DMS153 treated with DMSO at 0.1 percent for 48 hours (cell line): ENCODE measurements around the gene FRMD1.
A peak's percentile ranks its signal among the peaks of the same experiment; 100 is the strongest.

Experiments
- DNase-seq: peaks from one replicate; lab custom pipeline; 2025; ENCODE audit not compliant: unreplicated experiment; lab: John Stamatoyannopoulos, UW

The FRMD1 gene

DNA sequence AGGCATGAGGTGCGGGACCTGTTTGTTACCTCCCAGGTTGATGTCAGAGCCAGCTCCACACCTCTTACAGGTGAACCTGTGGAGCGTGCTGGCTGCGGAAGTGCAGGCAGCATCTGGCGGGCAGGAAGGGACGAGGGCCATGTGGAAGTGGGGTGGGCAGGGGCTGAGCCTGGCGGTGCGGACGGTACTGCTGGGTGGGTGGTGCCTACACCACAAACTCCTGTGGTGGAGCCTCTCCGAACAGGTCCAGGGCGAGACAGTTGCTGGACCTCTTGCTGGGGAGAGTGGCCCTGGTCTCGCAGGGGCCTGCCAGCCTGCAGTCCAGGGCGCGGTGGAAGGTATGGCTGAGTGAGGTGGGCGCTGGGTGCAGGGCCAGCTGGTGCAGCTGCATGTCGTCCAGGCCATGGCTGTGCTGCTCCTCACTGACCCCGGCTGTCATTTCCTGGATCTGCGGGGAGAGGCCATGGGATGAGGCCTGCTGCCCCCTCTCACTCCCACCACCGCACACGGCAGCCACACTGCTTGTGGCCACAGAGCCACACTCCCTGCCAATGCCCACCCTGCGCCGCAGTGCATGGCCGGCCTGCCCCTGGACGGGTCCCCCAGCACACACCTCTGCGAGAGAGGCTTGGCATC is 22.0 kb downstream of the FRMD1 start:
- DNase-seq, result no peak

DNA sequence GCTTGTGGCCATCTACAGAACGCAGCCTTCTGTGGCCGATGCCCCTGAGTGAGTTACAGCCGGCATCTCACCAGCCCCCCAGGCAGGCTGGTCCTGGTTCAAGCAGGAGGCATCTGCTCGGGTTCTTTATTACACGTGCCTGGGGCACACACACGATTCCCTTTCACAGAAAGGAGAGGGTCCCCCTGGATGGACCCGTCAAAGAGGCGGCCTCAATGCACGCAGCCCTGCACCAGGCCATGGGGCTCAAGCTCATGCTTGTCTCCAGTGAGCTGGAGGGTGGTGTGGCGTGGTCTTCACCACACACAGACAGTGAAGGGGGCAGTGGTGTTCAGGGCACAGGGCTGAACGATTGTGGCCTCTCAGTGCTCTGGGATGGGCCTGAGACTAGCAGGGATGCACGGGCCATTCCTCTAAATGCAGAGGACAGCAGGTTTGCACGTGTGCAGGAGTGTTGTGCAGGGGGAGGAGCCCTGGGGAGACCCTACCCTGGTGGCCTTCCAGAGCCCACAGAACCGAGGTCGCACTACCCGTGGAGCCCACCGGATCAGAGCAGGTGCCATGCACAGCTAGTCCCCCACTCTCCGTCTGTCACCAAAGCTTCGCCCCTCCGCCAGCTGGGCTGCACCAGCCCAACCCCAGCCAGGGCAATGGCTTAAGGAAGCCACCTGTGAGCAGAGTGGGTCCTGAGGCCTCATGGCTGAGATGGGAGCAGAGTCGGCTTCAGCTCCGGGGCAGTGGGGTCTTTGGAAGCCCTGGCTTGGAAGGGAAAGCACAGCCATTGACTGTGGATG is 23.1 kb downstream of the FRMD1 start:
- no peak for DNase-seq

DNA sequence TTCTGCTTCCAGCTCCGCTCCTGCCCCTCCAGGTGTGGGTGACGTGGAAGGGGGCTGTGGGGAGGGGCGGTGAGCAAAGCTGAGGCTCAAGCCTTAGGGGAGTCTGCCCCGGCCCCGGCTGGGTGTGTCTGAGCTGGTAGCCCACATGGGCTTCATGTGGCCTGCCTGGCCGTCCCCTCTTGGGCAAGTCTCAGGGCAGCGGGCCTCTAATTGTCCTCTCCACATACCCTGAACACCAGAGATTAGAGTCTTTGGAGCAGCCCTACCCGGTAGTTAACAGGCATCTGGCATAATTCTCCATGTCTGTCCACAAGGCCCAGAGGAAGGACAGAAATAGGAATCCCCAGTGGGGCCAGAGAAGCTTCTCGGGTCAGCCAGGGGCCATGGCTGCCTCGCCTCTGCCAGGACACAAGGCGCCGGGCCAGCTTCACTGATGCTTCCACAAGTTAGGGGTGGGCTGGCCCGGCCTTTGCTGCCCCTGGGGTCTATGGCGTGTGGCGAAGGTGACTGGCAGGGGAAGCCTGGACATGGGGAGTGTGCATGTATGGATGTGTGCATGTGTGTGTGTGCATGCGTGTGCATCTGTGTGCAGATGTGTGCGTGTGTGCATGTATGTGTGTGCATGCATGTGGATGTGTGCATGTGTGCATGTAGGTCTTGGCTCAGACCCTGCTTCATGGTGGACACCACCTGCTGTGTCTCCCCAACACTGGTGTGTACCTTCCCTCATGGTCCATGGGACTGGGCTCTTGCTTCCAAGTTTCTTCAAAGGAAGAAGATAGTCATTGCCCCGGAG is 24.0 kb downstream of the FRMD1 start:
- no peak for DNase-seq

DNA sequence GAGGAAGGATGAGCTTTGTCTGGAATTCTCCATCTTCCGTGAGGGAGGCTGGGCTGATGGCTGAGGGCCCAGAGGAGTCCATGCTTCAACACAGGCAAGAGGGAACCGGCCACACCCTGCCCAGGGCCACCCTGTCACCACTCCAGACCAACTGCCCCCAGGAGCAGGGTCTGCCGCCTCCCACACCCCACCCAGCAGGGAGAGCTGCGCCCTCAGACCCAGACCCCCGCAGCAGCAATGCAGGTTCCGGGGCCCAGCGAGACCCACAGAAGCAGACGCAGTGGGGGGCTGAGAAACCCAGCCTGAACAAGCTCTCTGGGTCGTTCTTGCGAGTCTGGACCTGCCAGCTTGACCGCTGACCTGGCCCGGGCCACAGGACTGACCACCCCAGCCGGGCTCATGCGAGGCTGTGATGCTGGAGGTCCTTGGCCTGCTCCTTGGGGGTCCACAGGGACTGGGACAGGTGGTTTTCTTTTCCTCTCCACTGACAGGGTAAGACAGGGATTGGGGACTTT is 25.0 kb downstream of the FRMD1 start:
- no peak for DNase-seq

DNA sequence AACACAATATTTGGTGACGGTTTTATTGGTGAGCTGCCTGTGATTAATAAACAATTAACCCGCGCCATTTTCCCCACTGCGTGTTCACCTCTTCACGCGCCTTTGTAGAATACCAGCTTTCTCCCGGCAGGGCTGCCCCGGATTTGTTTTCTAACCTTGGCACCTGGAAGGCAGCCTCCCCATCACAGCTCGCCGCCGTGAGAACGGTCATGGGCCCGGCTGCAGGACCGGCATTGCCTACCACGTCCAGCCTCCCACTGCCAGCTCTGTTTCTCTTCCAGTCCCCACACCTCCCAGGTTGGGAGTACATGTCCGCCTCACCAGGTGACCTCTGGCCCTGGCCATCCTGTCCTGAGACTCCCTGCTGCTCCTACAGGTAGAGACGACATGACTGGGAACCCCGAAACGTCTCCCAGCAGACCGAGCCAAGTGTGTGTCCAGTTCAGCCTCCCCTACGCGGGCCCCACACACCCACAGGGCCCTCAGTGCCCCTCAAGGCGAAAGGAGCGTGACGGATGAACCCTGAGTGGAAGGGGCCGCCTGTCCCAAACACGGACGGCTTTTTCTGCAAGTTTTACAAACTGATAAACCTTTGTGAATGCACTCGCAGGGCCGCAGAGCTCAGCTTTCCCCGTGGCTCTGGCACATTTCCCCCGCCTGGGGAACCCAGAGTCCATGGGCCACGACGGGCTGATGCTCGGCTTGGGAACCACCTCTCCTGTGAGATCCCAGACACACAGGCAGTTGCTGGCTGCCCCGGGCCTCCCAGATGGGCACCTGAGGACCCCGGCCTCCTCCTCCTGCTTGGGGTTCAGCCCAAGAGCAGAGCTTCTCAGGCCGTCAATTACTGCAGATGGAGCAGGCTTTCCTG is 25.7 kb downstream of the FRMD1 start:
- DNase-seq, result no peak

DNA sequence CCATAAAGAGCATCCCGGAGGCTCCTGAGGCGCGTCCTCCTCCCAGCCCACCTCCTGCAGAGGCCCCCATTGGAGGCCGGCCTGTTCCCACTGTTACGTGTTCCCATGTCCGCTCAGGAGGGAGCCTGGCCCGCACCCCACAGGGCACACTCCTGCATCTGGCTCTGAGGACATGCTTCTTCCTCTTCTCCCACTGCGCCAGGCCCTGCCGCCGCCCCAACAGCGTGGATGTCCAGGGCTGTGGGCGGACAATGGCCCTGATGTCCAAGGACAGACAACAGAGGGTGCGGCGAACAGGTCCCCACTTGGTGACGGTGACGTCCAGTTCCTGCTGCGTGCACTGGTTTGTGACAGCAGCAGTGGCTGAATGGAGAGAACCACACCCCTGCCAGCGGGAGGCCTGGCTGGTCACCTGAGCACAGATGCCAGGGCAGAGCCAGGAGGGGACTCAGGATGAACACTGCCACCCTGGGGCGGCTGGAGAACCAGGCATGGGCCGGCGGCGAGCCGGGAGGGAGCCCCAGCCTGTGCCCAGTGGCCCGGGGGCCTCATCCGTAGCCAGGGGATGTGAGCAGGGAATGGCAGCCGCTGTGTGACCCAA is 26.6 kb downstream of the FRMD1 start:
- peak; percentile 55 for DNase-seq

DNA sequence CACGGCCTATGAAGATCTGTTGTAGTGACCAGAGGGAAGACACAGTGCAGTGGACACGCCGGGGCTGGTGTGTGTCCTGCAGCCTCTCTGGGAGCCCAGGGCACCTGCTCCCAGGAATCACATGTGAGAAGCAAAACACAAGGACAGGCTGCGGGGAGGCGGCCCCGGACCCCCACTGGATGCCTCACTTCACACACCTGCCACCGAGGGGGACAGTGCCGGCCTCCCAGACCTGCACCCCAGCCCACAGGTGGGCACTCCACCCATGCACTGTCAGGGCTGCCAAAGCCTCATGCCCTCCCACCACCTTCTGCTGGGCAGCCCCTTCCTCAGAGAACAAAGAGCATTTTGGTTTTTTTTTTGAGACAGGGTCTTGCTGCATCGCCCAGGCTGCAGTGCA is 27.4 kb downstream of the FRMD1 start:
- DNase-seq, result no peak

DNA sequence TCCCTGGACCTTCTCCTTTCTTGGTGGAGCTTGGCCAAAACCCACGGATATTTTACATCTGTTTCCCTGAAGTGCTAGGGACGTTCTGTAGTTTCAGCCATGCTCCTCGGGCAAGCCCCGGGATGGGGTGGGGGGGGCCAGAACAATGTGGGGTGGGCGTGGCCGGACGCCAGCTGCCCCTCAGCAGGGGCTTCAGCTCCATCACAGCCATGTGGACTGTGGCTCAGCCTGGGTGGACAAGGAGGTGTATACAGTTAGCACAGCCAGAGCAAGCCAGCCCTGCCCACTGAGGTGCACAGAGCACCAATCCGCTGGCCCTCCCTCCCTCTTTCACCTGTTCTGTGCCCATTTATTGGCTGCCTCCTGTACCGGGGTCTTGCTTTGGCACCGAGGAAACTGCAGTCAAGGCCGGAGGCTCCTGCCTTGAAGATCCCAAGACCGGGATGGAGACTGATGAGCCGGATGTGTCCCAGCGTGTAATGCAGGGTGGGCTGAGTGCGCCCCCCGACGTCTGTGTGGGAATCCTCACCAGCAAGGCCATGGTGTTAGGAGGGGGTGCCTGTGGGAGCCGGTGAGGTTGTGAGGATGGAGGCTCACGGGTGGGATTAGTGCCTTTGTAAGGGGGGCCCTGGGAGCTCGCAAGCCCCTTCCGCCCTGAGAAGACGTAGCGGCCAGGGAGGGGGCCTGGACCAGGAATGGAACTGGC is 28.0 kb downstream of the FRMD1 start:
- no peak for DNase-seq

DNA sequence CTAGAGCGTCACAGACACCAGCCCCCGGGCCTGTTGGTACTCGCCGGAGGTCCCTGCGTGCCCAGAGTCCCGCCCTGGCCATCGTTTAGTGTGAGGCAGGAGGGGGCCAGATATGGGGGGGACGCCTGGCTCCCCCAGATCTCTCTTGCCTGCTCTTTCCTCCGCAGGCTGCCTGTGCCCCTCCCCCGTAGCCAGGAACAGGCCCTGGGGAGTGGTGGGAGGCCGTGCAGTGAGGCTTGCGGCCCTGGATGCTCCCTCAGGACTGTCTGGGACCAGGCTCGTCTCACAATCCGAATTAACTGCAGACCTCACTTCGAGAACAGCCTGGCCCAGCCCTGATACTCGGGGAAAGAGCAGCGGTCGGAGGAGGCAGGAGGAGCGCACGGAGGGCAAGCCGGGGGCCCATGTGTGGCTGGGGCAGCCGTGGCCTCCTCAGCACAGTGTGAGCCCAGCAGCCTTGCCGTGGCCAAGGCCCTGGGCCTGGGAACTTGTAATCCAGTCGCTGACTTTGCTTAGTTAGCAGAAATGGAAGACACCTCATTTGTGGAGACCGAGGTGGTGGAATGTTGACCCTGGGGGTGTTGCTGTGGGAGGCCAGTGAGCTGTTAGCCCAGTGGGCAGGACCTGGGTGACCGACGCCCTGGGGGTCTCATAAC is 28.7 kb downstream of the FRMD1 start:
- no peak for DNase-seq

DNA sequence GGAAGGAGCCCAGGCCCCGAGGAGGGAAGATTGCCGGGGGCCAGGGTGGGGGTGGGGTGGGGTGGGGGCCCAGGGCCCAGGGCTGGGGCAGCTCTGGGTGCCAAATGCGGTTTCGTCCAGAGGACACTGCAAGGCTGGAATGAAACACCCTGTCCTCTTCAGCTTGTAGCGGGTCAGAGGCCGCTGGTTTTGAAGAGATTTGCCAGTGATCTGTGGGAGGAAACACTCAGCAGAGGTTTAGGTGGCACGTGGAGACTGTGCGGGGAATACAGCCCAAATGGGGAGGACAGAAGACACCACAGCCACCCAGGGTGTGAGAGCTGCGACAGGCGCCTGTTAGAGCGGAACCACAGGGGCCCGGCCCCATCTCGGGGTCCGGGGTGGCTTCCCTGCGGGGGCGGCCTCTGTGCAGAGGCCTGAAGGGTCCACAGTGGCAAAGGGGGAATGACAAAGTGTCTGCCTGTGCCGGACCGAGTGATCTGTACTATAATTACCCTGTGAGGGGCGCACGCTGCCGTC is 29.2 kb downstream of the FRMD1 start:
- DNase-seq, result no peak

DNA sequence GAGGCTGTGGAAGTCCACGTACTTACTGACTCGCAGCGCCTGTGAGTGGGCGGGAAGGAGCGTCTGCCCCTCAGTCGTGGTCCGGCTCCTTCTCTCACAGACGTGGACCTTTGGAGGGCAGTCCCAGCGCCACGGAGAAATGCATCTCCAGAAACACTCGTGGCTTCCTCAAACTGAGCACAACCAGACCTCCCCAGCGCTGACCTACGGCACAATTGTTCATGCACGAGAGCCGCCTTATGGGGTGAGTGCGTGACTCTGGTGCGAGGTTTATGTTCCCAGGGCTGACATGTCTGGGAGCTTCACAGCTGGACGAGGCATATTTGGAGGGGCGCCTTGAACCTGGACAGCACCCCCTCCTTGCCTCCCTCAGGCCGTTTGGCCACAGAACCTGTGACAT is 29.7 kb downstream of the FRMD1 start:
- no peak for DNase-seq

DNA sequence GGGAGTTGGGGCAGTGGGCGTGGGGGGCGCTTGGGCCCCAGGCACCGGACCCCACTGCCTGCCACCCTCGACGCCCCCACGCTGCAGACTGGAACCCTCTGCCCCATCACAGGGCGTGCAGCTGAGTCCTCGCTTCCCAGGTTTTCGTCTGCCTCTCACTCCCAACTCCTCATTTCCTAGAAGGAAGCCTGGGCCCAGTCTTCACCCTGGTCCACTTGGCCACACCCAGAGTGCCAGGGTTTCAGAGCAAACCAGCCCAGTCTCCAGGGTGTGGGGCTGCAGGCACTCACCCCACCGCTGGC is 30.3 kb downstream of the FRMD1 start:
- DNase-seq, result no peak

DNA sequence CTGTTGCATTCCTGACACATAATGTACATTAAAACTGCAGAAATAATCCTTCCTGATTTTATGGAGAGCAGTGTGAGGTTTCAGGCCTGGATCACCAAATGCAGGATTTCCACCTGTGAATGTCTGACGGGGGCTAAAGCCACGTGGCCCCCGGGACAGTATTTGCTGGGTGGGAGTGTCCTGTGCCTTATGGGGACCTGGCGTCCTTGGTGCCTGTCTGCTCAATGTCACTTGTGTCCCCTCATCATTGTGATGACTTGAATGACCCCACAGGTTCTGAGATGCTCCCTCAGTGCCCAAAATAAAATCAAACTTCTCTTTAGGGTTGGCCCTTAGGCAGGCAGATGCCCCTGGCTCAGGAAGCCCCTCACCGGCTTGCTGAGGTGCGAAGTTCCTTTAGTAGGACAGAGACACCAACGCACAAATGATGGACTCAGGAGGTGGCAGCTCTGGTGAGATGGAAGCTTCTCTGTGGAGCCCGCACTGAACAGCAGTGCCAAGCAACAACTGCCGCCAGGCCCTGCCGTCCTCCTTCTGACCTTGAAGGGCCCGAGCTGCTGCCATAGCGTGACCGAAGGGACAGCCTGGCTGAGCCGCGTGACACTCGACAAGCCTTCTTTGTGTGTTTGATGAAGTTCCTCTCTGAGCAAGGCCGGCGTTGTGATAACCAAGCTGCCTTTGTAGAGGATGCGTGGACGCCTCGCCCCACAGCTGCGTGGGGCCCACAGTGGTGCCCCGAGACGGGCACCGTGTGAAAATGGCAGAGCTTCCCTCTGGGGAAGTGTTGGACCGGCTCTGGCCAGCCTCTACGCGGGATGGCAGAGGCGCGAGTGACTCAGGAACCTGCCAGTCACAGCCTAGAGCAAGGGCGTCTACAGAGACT is 30.9 kb downstream of the FRMD1 start:
- DNase-seq, result no peak

DNA sequence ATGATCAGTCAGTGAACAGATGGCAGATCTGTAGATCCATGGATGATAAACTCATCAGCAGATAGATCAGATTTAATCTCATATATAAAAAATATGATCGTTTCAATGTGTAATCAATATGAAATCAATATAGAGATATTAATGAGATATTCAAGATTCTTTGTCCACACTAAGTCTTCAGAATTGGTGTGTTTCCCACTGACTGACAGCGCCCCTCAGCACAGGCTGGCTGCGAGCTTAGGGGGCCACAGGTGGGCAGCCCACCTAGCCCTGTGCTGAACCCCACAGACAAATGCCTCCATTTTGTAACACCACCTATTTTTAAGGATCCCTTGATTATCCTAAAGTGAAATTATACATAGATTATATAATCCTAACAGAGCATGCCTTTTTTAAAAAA is 32.3 kb downstream of the FRMD1 start:
- no peak for DNase-seq

DNA sequence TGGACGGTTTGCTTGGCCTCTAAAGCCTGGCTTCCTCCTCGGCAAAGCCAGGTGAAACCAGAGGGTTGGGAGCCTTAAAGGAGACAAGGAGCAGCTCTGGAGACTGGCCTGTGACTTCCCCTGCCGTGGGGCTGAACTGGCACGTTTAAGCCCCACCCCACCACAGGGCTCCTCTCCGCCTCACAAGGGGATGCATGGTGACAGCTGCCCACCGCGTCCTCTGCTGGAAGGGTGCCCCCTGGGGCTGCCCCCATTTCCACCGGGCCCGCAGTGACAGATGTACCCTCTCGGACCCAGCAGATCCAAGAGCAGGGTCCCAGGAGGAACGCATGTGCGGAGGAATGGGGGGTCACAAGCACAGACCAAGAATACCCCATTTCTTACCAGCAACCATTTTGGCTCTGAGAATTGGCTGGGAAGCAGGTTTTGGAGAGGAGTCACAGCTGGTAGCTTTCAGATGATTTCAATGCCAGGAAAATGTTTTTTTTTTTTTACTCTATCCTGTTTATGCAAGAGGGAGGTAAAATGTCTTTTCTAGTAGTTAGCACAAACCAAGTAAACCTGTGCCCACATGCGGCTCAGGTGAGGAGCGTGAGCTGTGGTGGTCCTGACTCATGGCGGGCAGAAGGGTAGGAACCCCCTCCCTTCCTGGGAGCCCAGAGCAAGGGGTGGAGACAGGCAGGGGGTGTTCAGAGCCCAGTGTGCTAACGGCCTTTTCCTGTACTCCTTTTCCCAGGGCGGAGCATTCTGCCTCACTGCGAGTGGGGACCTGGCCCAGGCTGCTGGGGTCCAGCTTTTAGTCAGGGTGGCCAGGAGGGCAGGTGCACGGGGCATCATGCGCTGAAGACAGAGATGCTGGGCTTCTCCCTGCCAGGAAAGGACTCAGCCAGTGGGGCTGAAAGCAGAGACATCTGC is 33.0 kb downstream of the FRMD1 start:
- no peak for DNase-seq

DNA sequence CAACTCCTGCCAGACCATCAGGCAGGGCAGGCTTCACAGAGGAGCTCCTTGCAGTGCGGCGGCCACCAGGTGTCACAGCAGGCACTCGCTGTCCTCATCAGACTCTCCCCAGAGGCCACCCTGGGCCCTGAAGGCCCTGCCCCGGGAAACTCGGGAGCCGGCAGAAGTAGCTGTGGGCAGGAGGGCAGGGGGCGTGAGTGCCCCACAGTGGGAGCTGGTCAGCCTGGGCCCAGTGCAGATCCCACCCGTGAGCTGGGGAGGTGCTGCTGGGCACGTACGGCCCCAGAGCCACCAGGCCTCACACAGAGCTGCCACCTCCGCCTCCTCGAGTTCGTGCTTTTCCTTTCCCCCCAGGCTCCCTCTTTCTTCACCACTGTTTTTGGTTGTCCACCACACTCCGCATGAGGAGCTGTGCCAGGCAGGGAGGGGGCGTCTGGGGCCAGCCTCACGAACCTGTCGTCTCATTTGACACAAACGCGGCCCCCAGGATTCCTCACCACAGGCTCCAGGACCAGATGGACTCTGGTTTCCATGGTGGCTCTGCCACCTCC is 33.8 kb downstream of the FRMD1 start:
- DNase-seq, result no peak

DNA sequence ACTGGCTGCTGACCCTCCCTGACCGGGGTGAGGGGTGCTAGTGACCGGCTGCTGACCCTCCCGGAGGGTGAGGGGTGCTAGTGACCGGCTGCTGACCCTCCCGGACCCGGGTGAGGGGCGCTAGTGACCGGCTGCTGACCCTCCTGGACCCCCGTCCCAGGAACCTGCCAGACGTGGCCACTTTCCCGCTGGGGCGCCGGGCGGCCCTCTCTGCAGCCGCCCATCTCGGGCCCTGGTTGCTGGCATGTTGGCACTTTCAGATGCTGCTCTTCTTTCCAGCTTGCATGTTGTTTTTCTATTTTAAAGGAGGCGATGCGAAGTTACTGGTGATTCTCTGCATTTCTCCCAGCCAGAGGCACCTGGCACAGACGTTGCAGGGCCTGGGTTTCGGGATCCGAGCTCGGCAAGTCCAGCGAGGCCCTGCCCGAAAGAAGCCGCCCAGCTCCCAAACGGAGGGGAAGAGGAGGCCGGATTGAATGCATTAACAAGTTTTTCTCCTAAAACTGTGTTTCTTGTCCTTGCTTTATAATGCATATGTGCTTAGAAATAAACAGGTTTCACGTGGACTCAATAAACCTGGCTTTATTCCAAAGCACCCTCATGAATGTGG is 34.4 kb downstream of the FRMD1 start:
- DNase-seq, result no peak
